ENCODE data around the gene UPK3A. TPM values are rescaled to one million over a fixed set of nuclear protein-coding genes. Genes with fewer than 3 reads are reported as not detected.

Gene UPK3A
- polyA plus RNA-seq, 1 donor, result not detected

DNA sequence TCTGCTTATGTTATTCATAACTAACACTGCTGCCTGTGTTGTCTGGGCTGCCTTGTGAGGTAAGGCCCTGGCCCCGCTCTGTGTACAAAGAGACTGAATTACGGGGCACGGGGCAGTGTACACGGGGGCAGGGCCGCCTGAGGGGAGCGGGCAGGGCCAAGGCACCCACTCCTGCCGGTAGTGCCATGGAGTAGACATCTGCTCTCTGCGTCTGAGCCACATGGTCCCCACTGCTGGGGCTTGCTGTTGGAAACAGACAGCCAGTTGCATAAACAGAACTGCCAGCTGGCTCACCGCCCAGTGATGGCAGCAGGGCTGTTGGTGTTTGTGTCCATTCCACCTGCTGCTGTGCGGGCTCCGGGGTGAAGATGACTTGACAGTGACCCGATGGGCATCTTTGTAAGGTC is 44.8 kb downstream of the UPK3A start:
- no peak for DNase-seq (ENCODE audit: low read depth)

DNA sequence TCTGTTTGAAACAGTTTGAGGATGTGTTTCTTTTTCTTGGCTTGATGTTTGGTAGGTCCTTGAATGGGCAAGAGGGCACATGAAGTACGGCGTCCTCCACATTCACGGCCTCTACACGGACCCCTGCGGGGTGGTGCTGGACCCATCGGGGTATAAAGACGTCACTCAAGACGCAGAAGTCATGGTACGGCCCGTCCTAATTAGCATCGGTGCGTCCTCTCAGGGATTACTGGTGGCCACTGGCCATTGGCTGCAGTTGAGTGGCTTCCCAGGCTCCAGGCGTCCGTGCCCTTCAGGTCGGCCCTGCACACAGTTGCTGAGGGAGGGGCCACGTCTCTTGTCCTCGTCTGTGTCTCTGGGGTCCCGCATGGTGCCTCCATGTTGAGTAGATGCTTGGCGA is 45.8 kb downstream of the UPK3A start:
- no peak for DNase-seq (ENCODE audit: low read depth)

DNA sequence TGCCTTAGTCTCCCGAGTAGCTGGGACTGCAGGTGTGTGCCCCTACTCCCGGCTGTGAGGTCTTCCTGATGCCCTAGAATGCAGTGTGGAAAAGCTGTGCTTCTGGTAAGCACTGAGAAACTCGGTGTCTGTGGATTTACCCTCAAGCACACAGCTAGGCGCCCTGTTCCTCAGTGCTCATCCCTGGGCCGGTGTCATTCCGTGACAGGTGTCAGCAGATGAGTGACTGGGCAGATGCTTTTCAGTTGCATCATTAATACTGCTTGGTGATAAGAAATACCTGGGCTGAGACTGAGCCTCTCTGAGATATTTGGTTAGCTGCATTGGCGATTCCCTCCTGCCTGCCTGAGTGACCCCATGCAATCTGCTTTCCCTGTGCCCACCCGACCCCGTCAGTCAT is 46.7 kb downstream of the UPK3A start:
- no peak for DNase-seq (ENCODE audit: low read depth)

DNA sequence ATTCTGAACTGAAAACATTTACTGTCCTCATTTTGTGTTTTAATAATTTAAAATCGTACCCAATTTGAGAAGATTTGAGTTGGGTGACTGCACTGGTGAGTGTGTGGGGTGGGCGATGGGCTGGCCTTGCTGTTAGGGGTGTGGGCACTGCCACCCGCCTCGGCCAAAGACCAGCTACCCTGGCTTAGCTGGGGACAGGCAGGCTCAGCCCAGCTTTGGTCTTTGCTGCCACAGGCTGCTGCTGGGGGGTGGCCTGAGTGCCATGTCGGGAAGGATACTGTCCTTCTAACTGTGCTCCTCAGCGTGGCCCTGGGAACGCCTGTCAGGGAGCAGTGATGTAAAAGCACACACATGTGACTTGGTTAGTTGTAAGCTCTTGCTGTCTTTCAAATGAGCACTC is 47.3 kb downstream of the UPK3A start:
- DNase-seq (ENCODE audit: low read depth), result no peak

DNA sequence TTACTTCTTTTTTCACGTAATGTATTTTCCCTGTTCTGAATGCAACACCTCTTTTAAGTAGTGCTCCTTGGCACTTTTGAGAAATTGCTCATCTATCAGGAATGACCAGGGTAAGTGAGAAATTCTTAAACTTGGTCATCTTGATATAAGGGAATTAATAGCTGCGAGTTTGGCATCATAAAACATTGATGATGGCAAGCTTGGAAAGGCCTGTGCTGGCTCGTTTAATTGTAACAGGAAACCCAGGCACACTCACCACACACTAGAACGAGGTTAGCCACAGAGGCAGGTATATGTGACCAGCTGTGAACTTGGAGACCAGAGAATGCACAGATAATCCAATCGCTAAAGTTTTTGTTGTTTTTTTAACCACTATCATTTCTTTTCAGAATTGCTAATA is 49.3 kb downstream of the UPK3A start:
- DNase-seq (ENCODE audit: low read depth), result no peak

DNA sequence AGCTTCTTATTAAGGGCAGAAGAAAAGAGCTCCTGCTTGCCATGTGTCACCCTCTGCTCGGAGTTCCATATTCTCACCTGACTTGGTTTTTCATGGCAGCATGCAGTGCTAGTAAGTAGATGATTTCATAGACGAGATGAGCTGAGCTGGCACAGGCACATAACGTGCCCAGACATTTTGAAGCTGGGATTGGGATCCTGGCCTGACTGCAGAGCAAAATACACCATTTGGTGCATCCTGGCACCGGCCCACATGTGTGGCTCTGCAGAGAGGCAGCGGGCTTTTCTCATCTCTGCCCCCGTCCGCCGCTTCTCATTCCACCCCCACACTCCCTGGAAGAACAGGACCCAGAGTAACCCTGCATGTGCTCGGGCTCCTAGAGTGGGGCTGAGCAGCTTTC is 49.8 kb downstream of the UPK3A start:
- no peak for DNase-seq (ENCODE audit: low read depth)

DNA sequence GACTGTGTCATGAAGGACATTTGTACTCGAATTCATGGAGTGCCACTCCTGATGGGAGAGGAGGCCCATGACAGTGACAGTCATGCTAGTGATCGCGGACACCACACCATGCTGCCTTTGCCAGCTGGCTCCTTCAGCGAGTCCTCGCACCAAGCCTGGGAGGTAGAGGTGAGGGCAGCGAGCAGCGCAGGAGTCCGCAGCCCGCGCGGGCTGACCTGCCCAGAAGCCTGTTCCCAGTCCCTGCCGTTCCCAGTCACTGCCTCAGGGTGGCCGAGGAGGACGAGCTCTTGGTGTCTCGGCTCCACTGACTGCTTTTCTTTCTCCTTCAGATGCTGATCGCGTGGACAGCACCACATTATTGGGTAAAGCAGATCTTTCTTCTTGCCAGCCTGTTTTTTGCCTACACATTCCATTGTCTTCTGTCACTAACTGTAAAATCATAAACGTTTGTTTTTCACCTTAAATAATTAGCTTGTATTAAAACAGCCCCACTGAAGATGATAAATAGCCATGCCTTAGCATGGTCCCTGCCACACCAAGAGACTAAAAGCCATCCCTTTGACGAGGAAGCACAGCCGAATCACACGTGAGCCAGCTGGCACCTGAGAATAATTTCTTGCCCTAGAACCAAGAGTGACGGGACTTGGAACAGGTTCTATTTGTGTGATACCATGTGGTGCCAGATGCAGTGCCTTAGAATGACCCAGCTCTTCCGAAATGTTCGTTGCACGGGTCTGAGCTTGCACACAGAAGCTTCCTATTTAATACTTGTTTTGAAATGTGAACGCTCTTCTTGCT is 50.5 kb downstream of the UPK3A start:
- DNase-seq (ENCODE audit: low read depth), result no peak

DNA sequence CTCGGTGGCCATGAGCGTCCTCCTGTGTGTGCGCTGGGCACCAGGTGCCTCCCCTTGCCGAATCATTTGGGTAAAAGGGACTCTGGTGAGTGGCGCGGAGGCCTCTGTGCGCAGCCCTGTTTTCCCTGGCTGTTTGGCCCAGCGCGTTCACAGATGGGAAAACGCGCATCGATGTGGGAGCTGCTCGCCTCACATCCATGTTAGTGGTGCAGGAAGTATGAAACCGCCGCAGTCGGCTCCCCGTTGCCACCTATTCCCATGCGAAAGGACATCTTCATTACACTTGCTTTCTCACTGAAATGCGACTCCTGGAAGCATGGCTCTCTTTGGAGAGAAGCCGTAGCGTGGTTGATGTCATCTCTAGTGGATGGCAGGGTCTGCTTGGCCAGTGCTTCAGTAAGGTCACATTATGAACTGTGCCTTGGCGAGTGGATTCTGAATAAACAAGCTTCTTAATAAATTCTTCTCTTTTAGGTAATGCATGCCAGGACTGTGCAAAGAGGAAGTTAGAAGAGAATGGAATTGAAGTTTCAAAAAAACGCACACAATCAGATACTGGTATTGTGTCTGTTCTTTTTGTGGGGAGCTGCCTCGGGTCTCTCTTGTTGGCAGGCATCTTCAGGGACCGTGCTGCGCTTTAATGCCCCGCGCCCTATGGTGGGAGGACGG is 51.2 kb downstream of the UPK3A start:
- DNase-seq (ENCODE audit: low read depth), result no peak

DNA sequence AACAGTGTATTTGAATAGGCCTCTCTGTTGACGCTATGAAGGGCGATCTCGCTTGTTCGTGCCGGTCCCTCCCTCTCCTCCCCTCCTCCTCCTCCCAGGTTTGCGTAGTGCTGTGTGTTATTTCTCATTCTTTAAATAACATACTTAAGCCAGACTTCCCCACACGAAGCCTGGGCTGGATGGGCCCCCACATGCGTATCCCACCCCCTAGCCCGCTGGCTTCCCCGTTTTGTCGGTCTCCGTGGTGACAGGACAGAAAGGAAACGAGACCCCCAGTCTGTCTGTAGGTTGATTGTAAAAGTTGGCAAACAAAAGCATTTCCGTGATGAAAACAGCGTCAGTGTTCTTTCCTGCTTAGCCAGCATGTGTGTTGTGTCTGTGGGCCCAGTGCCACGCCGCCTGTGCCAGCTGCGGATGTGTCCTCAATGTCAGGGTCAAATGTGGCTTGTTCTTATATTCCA is 52.3 kb downstream of the UPK3A start:
- DNase-seq (ENCODE audit: low read depth), result peak; percentile 44

DNA sequence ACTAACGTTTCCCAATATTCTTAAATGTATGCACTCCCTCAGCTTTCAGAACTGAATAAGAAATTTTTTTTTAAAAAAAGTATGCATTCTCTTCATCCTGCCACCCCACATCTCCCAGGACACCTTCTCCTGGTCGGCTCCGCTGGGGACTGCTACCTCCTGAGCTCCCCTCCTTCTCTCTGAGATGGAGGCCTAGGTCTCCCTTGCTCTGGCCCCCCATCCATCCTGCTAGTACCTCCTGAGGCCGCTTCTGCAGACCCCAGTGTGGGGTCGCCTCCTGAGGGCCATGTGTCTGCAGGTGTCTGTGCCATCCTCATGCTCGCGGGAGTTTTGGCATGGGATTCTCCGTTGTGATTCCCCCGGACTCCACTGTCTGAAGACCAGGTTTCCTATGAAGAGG is 52.8 kb downstream of the UPK3A start:
- no peak for DNase-seq (ENCODE audit: low read depth)

DNA sequence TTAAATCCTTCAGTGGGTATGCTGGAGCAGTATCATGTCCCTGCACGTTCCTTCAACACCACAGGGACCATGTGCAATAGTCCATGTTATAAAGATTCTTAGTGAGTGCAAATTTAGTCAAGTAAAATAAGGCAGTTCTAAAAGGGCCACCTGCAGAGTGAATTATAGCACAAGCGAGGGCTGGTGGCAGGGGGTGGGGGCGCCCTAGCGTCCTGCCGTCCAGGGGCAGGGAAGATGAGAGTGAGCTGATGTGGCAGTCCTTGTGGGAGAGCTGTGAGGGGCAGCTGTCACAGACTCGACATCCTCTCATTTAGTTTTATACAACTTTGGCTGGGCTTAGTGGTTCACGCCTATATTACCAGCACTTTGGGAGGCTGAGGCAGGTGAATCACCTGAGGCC is 54.0 kb downstream of the UPK3A start:
- DNase-seq (ENCODE audit: low read depth), result no peak

DNA sequence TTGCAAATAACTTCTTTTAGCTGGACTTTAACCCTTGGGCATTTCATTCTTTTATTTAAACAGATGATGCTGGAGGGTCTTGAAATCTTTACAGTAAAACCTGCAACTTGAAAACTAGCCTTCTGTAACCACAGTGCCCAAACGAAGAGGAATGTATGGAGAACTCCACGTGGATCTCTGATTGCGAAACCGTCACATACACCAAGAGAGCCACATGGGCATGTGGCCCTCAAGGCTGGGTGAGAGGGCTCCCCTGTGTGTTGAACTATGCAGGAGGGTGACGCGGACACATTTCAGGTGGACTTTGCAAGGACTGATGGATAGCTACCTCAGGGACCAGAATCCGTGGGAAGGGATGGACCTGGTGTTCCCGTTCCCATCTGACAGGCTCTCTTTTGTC is 55.6 kb downstream of the UPK3A start:
- DNase-seq (ENCODE audit: low read depth), result no peak

DNA sequence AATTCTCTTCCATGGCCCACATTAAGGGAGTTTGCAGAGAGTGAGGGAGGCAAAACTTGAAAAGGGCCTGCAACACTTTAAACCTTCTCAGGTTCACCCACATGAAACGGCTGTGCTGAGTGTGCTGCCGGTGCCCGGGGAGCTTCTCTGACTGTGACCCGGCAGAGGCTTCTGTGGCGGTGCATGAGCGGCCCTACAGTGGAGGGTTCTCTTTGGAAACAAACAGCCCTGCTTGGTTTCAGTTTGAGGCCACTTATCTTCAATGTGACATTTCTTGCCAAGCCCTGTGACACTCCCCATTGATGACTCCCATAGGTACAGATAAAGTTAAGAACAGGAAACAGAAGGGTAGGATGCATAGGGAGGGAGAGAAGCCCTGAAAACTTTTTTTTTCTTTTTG is 56.7 kb downstream of the UPK3A start:
- DNase-seq (ENCODE audit: low read depth), result no peak

DNA sequence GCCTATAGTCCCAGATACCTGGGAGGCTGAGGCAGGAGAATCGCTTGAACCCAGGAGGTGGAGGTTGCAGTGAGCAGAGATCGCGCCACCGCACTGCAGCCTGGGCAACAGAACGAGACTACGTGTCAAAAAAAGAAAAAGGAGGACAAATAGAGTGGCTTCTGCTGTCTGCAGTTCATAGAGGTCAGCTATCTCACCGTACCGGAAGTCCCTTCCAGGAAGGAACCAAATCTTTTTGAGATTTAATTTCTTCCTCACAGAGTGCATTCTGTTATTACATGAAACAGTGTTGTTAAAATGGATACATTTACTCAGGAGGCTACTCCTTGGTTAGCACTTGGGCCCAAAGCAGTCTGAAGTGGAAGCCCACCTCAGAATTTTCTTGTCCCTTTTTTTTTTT is 58.4 kb downstream of the UPK3A start:
- DNase-seq (ENCODE audit: low read depth), result no peak

DNA sequence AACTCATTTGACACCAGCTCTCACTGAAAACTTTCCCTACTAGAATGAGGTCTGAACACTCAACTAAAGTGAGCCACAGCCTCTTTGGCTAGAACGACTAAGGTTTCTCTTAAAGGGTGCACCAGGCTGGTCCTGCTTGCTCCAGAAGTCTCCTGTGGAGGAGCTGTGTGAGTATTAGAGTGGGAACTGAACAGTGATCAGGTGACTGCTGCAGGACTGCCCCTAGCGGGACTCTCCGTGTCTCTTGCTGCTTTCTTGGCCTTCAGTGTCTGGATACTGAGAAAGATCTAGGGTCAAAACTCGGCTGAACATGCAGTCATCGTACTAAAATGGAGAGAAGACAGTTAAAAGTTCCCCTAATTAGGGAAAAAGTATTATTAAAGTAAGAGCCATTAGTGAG is 59.6 kb downstream of the UPK3A start:
- no peak for DNase-seq (ENCODE audit: low read depth)

Other genes with a start within 250 kb of the UPK3A start
- 18.7 TPM for gene NUP50, start 121.0 kb upstream of the UPK3A start, polyA plus RNA-seq (ENCODE audit: insufficient read length)
- gene KIAA0930, start 44.1 kb upstream of the UPK3A start, polyA plus RNA-seq (ENCODE audit: insufficient read length), result 14.2 TPM
- gene FAM118A, start 25.0 kb downstream of the UPK3A start, polyA plus RNA-seq (ENCODE audit: insufficient read length), result 20.3 TPM
- 0.11 TPM for gene SMC1B, start 128.7 kb downstream of the UPK3A start, polyA plus RNA-seq (ENCODE audit: insufficient read length)
- 1.8 TPM for gene RIBC2, start 128.7 kb downstream of the UPK3A start, polyA plus RNA-seq (ENCODE audit: insufficient read length)
- gene FBLN1, start 217.9 kb downstream of the UPK3A start, polyA plus RNA-seq (ENCODE audit: insufficient read length), result 135 TPM